NCI-H146 (cell line): ENCODE measurements around the gene TRAF3IP3.

Source experiments
- DNase-seq: peaks from one replicate; lab custom pipeline; 2025; lab: John Stamatoyannopoulos, UW

Gene TRAF3IP3

GRCh38 chr1:209800984-209801834 lies 45.4 kb downstream of the TRAF3IP3 start:
- DNase-seq: no peak

GRCh38 chr1:209802117-209802779 lies 46.4 kb downstream of the TRAF3IP3 start:
- DNase-seq: peak; percentile 12

GRCh38 chr1:209802780-209803152 lies 46.9 kb downstream of the TRAF3IP3 start:
- DNase-seq: no peak

GRCh38 chr1:209803568-209803967 lies 47.7 kb downstream of the TRAF3IP3 start:
- no peak for DNase-seq

- peak; percentile 29 for DNase-seq
Measured at GRCh38 chr1:209805341-209805781, 49.5 kb downstream of the TRAF3IP3 start.

GRCh38 chr1:209805875-209806760 lies 50.3 kb downstream of the TRAF3IP3 start, which contains the start of gene IRF6:
Gene IRF6, minus strand, starts transcription at chr1:209806142. Its CDS starts 4,729 bp downstream, at chr1:209801413.
- DNase-seq: peak; percentile 95

- DNase-seq: no peak
Measured at GRCh38 chr1:209807509-209807908, 51.7 kb downstream of the TRAF3IP3 start.

- peak; percentile 77 for DNase-seq
Measured at GRCh38 chr1:209808059-209808581, 52.3 kb downstream of the TRAF3IP3 start.

GRCh38 chr1:209809611-209810010 lies 53.8 kb downstream of the TRAF3IP3 start:
- no peak for DNase-seq

- peak; percentile 87 for DNase-seq
Measured at GRCh38 chr1:209810783-209811182, 54.9 kb downstream of the TRAF3IP3 start.

GRCh38 chr1:209813902-209814301 lies 58.0 kb downstream of the TRAF3IP3 start:
- no peak for DNase-seq

- no peak for DNase-seq
Measured at GRCh38 chr1:209815490-209815889, 59.6 kb downstream of the TRAF3IP3 start.

GRCh38 chr1:209815931-209816341 lies 60.1 kb downstream of the TRAF3IP3 start:
- no peak for DNase-seq

- no peak for DNase-seq
Measured at GRCh38 chr1:209816923-209817322, 61.1 kb downstream of the TRAF3IP3 start.

- DNase-seq: no peak
Measured at GRCh38 chr1:209817691-209818090, 61.8 kb downstream of the TRAF3IP3 start.

GRCh38 chr1:209819058-209819457 lies 63.2 kb downstream of the TRAF3IP3 start:
- no peak for DNase-seq

GRCh38 chr1:209820986-209821385 lies 65.1 kb downstream of the TRAF3IP3 start:
- no peak for DNase-seq

- DNase-seq: peak; percentile 38
Measured at GRCh38 chr1:209822706-209823105, 66.9 kb downstream of the TRAF3IP3 start.

GRCh38 chr1:209823143-209824041 lies 67.5 kb downstream of the TRAF3IP3 start:
- peak; percentile 71 for DNase-seq

- DNase-seq: no peak
Measured at GRCh38 chr1:209825591-209826434, 70.0 kb downstream of the TRAF3IP3 start.
